ENCODE results near the gene L3MBTL4.

- TF ChIP-seq CTCF (IDR thresholded peaks at IDR 0.05) (no peak), EP300 (IDR thresholded peaks at IDR 0.05) (no peak), POLR2A (IDR thresholded peaks at IDR 0.05) (no peak)
Measured at GRCh38 chr18:5964596-5964995, 450.1 kb downstream of the L3MBTL4 start.

All from sigmoid colon (tissue), 4 donors.